ENCODE measurements around the gene TPST2. TPM values are rescaled to one million over a fixed set of nuclear protein-coding genes. Genes with fewer than 3 reads are reported as not detected.

The TPST2 gene
- total RNA-seq, 4 donors from 2014 or later, result 32.3 to 110 (median 65.4) TPM

GRCh38 chr22:26481694-26482093 lies 108.2 kb downstream of the TPST2 start:
- H3K4me1 ChIP-seq, result peaks cover 54 to 60% of the 10 kb centered on the region in 2 donors
- no peak for ATAC-seq
- no peaks in the 10 kb centered on the region for H3K27me3 ChIP-seq
- H3K27ac ChIP-seq, result peak overlapping the region; percentile 11 to 95 (median 94)
- in situ Hi-C loops (cut with MboI; ENCODE audit: low sequenced_read_pairs in 4 of 4) (loop anchor here in 2 of 4 donors (10.0 kb wide), 1 partner anchor 103 kb away; no protein-coding TSS in a partner anchor), intact Hi-C loops (cut with DNase I; ENCODE audit: low total_unique reads) (loop anchor here (5.0 kb wide), 1 partner anchor 81 kb away; no protein-coding TSS in a partner anchor)
- no peak for TF ChIP-seq POLR2A (IDR thresholded peaks at IDR 0.05)
- no peak for TF ChIP-seq CTCF (IDR thresholded peaks at IDR 0.05 in 4 of 5, conservative IDR thresholded peaks at IDR 0.05 in 1 of 5)
- peaks cover 0 to 10% of the 10 kb centered on the region in 2 donors for H3K36me3 ChIP-seq
- H3K4me3 ChIP-seq, result no peak overlapping the region
- DNase-seq, result no peak
- H3K9me3 ChIP-seq, result no peaks in the 10 kb centered on the region

- Histone ChIP-seq H3K4me3 (no peak overlapping the region), H3K27me3 (no peaks in the 10 kb centered on the region), H3K27ac (peak overlapping the region in 1 of 4 donors; percentile 11), H3K36me3 (peaks cover 0 to 15% of the 10 kb centered on the region in 2 donors), H3K4me1 (peaks cover 54 to 60% of the 10 kb centered on the region in 2 donors), H3K9me3 (no peaks in the 10 kb centered on the region)
- intact Hi-C loops (cut with DNase I; ENCODE audit: low total_unique reads) (loop anchor here (5.0 kb wide), 1 partner anchor 81 kb away; no protein-coding TSS in a partner anchor), in situ Hi-C loops (cut with MboI; ENCODE audit: low sequenced_read_pairs in 4 of 4) (loop anchor here in 2 of 4 donors (10.0 kb wide), 1 partner anchor 104 kb away; no protein-coding TSS in a partner anchor)
- TF ChIP-seq CTCF (IDR thresholded peaks at IDR 0.05 in 4 of 5, conservative IDR thresholded peaks at IDR 0.05 in 1 of 5) (no peak), POLR2A (IDR thresholded peaks at IDR 0.05) (no peak)
- no peak for ATAC-seq
- no peak for DNase-seq
Measured at GRCh38 chr22:26481112-26481693, 108.7 kb downstream of the TPST2 start.

- TF ChIP-seq POLR2A (IDR thresholded peaks at IDR 0.05) (no peak), CTCF (IDR thresholded peaks at IDR 0.05 in 4 of 5, conservative IDR thresholded peaks at IDR 0.05 in 1 of 5) (no peak)
- Histone ChIP-seq H3K27ac (peak overlapping the region; percentile 22 to 48 (median 40)), H3K4me1 (peaks cover 50 to 57% of the 10 kb centered on the region in 2 donors), H3K9me3 (no peaks in the 10 kb centered on the region), H3K27me3 (no peaks in the 10 kb centered on the region), H3K36me3 (peaks cover 0 to 21% of the 10 kb centered on the region in 2 donors), H3K4me3 (no peak overlapping the region)
- intact Hi-C loops (cut with DNase I; ENCODE audit: low total_unique reads), result loop anchor here (5.0 kb wide), 1 partner anchor 82 kb away; no protein-coding TSS in a partner anchor
- DNase-seq (no peak), ATAC-seq (no peak)
- in situ Hi-C loops (cut with MboI; ENCODE audit: low sequenced_read_pairs in 4 of 4), result loop anchor here in 2 of 4 donors (10.0 kb wide), 1 partner anchor 104 kb away; no protein-coding TSS in a partner anchor
Measured at GRCh38 chr22:26480611-26480932, 109.4 kb downstream of the TPST2 start.

GRCh38 chr22:26479792-26480610 lies 109.9 kb downstream of the TPST2 start:
- Histone ChIP-seq H3K9me3 (no peaks in the 10 kb centered on the region), H3K27me3 (no peaks in the 10 kb centered on the region), H3K4me3 (peak overlapping the region in 1 of 4 donors; percentile 15), H3K36me3 (peaks cover 0 to 24% of the 10 kb centered on the region in 2 donors), H3K27ac (peak overlapping the region; percentile 22 to 48 (median 40)), H3K4me1 (peaks cover 45 to 51% of the 10 kb centered on the region in 2 donors)
- intact Hi-C loops (cut with DNase I; ENCODE audit: low total_unique reads), result loop anchor here (5.0 kb wide), 1 partner anchor 82 kb away; no protein-coding TSS in a partner anchor
- DNase-seq (no peak), ATAC-seq (no peak)
- in situ Hi-C loops (cut with MboI; ENCODE audit: low sequenced_read_pairs in 4 of 4), result loop anchor here in 2 of 4 donors (10.0 kb wide), 1 partner anchor 105 kb away; no protein-coding TSS in a partner anchor
- no peak for TF ChIP-seq POLR2A (IDR thresholded peaks at IDR 0.05)
- TF ChIP-seq CTCF (IDR thresholded peaks at IDR 0.05 in 4 of 5, conservative IDR thresholded peaks at IDR 0.05 in 1 of 5), result no peak
